ENCODE results near the gene IFT20.

IFT20 gene

GRCh38 chr17:28335201-28335958 lies at the start of gene IFT20, which contains the start of gene TNFAIP1:
TSS of gene IFT20 (minus strand) at chr17:28335472. CDS start at chr17:28331985, 3,487 bp downstream.
TSS of gene TNFAIP1 (plus strand) at chr17:28335761. CDS start at chr17:28339522, 3,761 bp downstream.
- DNase-seq, result peak; percentile 89

DNA sequence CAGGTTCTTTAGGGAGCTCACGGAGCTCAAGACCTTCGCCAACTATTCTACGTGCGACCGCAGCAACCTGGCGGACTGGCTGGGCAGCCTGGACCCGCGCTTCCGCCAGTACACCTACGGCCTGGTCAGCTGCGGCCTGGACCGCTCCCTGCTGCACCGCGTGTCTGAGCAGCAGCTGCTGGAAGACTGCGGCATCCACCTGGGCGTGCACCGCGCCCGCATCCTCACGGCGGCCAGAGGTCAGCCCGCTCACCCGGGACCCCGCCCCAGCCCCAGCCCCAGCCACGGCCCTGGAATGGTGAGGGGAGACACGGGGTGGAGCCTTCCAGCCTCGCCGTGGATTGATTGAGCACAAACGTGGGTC lies 49.7 kb upstream of the IFT20 start:
- DNase-seq, result no peak

DNA sequence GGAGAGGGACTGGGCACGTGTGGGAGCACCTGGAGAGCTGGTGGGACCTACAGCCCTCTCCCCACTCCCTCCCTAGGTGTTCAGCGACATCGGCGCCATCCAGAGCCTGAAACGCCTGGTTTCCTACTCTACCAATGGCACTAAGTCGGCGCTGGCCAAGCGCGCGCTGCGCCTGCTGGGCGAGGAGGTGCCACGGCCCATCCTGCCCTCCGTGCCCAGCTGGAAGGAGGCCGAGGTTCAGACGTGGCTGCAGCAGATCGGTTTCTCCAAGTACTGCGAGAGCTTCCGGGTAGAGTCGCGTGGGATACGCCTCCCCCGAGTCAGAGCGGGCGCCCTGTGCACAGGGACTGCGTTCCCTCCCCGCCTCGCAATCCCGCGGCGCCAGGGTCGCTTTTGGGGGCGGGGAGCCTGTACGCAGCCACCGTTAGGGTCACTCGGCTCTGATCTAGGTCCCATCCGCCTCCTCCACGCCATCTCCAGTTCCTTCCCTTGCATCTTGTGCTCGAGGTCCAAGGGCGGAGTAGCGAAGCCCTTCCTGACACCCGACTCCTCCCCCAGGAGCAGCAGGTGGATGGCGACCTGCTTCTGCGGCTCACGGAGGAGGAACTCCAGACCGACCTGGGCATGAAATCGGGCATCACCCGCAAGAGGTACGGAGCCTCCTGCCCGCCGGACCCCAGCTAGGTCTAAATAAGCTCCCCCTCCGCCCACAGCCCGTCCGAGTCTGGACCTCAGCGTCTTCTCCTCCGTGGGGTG lies 49.2 kb upstream of the IFT20 start:
- no peak for DNase-seq

GRCh38 chr17:28381141-28381825 lies 46.0 kb upstream of the IFT20 start:
- DNase-seq, result no peak

GRCh38 chr17:28379814-28380801 lies 44.8 kb upstream of the IFT20 start:
- no peak for DNase-seq

- no peak for DNase-seq
Observed at GRCh38 chr17:28372945-28373274, 37.6 kb upstream of the IFT20 start.

GRCh38 chr17:28372203-28372944 lies 37.1 kb upstream of the IFT20 start:
- no peak for DNase-seq

DNA sequence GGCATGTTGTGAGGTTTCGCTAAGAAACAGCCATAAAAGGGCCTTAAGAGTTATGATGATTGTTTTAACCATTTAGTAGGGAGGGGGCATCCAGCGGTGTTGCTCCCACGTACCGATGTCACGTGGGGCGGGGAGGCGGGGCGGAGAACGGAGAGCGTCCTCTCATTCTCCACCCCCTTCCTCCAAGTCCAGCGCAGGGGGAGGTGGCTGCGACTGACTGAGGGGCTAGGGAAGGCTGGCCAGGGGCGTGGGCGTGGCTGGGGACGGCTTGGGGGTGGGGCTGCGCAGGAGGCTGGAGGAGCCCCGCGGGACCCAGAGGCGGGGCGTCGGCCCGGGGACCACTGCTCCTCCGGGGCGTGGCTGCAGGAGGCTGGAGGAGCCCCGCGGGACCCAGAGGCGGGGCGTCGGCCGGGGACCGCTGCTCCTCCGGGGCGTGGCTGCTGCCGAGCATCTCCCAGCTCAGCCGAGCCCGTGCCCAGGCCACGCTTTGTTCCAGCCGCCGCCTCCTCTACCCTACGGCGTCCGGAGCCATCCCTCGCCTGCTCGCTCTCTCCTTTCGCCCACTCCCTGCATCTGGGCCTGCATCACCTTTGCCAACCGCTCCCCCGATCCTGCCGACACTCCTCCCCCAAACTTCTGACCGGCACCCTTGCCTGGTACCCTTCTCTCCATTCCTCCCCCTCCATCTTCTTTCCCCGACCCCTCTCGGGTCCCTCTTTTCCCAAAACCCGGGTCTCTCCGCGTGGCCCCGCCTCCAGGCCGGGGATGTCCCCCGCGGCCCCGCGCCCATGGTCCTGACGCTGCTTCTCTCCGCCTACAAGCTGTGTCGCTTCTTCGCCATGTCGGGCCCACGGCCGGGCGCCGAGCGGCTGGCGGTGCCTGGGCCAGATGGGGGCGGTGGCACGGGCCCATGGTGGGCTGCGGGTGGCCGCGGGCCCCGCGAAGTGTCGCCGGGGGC lies 36.3 kb upstream of the IFT20 start, which contains the start of gene SARM1:
SARM1 (plus strand) TSS at position 450 of the 958 bp plus-strand sequence; CDS start at position 789, 339 bp downstream.
- DNase-seq, result no peak

DNA sequence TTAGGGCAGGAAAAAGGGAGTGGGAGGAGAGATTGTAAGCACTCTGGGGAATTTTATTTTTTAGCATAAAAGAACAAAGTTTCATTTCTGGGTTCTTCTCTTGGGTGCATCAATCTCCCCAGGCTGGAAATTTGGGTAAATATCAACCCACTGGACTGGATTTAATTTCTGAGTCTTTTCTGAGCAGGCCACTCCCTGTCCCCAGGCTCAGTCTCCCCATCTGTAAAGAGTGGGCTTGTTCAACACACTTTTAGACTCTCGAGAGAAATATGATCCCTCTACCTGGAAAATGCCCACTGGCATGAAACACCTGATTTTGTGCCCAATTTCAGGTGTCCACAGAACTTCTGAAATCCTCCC lies 35.5 kb upstream of the IFT20 start:
- no peak for DNase-seq

- no peak for DNase-seq
Observed at GRCh38 chr17:28370035-28370743, 34.9 kb upstream of the IFT20 start, which contains the start of gene VTN. TSS of gene VTN (minus strand) at chr17:28370307. CDS start at chr17:28370203, 104 bp downstream.

GRCh38 chr17:28369684-28370034 lies 34.4 kb upstream of the IFT20 start:
- DNase-seq, result no peak

- no peak for DNase-seq
Observed at GRCh38 chr17:28368915-28369683, 33.8 kb upstream of the IFT20 start.

DNA sequence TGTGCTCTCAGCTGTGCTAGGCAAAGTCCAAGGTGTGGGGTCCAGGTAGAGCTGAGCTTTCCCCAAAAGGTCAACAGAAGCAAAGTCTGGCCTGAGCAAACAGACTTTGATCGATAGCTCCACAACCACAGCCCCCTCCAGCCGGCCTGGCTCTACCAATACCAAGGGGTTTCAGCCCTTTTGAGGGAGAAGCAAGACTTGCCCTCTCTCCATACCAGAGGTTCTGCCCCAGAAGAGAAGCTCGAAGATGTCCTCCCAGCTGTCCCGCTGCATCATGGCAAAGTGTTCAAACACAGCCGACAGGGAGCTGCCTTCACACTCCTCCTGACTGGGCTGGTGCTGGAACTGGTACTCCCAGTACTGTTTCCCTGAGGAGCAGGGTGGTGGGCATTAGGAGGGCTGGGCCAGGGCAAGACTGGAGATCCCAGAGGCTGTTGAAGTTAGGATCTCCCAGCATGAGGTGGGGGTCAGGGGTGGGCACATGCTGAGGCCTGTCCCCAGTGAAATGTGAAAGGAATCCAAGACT lies 33.1 kb upstream of the IFT20 start:
- no peak for DNase-seq

DNA sequence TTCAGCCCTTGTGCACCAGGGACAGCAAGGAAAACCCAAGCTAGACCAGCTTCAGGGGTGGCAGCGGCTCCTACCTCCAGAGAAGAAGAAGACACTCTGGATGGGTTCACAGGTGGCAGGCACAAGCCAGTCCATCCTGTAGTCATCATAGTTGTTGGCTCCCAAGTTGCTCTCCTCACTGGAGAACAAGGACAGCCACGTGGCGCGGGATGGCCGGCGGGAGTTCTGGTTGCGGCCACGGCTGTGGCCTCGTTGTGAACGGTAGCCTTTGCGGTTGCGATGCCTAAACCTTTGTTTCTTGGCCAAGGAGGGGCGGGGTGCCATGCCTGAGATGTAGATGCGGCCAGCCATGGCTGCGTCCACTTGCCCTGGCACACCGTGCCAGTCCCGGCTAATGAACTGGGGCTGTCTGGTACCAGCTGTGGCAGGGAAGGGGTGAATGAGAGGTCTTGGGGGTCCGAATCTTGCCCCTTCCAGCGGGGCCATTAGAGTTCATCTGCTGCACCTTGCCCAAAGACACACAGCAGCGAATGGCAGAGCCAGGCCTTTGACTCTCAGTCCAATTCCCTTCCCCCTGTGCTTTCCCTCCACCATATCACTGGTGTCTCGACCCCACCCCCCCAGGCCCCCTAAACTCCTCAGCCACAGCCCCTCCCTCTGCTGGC lies 32.5 kb upstream of the IFT20 start:
- no peak for DNase-seq

- no peak for DNase-seq
Observed at GRCh38 chr17:28366605-28367004, 31.3 kb upstream of the IFT20 start.

- no peak for DNase-seq
Observed at GRCh38 chr17:28365487-28365886, 30.2 kb upstream of the IFT20 start.

DNA sequence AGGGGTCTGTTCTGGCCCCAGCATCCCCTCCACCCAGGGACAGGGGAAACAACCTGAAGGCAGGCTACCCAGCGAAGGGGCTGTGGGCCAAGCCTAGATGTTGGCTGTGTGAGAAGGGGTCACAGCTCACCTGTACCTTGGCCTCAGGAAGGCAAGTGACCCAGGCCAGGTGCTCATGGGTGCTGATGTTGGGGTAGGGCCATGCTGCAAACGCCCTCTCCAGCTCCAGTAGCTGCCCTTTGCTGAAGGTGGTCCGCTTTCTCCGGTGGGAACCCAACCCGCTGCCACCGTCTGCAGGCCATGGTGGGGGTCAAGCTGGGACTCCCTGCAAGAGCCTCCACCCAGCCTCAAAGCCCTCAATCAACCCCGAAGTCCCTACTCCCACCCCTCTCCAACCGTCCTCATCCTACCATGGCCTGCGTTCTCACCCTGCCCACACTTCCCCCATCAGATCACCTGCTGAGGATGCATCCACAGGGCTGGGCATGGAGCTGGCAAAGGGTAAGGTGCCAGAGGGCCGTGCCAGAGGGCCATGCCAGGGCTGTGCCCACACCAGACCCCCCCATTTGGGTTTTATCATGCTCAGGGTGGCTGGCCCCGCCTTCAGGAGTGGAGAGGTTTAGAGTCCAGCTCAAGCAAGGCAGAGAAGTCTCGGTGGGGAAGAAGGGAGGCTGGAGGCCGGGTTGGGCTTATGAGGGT lies 29.5 kb upstream of the IFT20 start, which contains the start of gene SEBOX:
SEBOX (minus strand) TSS at position 535 of the 699 bp plus-strand sequence; CDS start at position 487, 48 bp downstream.
- no peak for DNase-seq

Data from NCI-H2081 treated with DMSO at 0.1 percent for 48 hours (cell line).